Measurements from ENCODE around the gene SPATS2. TPM values are rescaled to one million over a fixed set of nuclear protein-coding genes. Genes with fewer than 3 reads are reported as not detected.

Gene SPATS2
- total RNA-seq, 1 experiment from 2014 or later = 56.3 TPM

DNA sequence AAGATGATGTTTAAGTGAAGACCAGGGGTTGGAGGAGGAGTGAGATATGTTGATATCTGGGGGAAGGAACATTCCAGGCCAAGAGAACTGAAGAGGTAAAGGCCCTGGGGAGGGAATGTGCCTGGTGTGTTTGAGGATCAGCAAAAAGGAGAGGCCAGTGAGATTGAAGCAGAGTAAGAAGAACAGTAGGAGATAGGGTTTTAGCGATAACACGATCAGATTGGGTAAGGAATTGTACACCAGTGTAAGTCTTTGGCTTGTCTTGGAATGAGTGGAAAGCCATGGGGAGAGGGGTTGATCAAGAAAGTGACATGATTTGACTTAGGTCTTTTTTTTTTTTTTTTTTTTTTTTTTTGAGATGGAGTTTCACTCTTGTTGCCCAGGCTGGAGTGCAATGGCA, 39.4 kb upstream of the SPATS2 start:
- CTCF ChIA-PET = no interaction called here
- in situ Hi-C loops (cut with HindIII; ENCODE audit: low pct_unique_long_range_greater_than_20kb, low sequenced_read_pairs) = no loop called here

GRCh38 chr12:49328816-49329215, 38.4 kb upstream of the SPATS2 start:
- H3K4me3 ChIP-seq (ENCODE audit: low read depth in 2 of 2, low read length in 2 of 2) = no peak overlapping the region
- no peaks in the 10 kb centered on the region for H3K27me3 ChIP-seq (ENCODE audit: control insufficient read depth, insufficient read depth, low read length)
- intact Hi-C loops (cut with micrococcal nuclease; ENCODE audit: unreplicated experiment) (no loop called here), in situ Hi-C loops (cut with HindIII; ENCODE audit: low pct_unique_long_range_greater_than_20kb, low sequenced_read_pairs) (no loop called here)
- H3K9me3 ChIP-seq (ENCODE audit: control insufficient read depth, insufficient read depth, low read depth, low read length) = no peaks in the 10 kb centered on the region
- H3K27ac ChIP-seq (ENCODE audit: low read length) = no peak overlapping the region
- CTCF ChIA-PET = no interaction called here
- ATAC-seq (no peak), DNase-seq (ENCODE audit: low read depth, low spot score) (no peak)
- peaks cover 9% of the 10 kb centered on the region for H3K4me1 ChIP-seq (ENCODE audit: control insufficient read depth, insufficient read depth, low read length)
- TF ChIP-seq CTCF (IDR thresholded peaks at IDR 0.05) = no peak
- TF ChIP-seq, protein P1, sequence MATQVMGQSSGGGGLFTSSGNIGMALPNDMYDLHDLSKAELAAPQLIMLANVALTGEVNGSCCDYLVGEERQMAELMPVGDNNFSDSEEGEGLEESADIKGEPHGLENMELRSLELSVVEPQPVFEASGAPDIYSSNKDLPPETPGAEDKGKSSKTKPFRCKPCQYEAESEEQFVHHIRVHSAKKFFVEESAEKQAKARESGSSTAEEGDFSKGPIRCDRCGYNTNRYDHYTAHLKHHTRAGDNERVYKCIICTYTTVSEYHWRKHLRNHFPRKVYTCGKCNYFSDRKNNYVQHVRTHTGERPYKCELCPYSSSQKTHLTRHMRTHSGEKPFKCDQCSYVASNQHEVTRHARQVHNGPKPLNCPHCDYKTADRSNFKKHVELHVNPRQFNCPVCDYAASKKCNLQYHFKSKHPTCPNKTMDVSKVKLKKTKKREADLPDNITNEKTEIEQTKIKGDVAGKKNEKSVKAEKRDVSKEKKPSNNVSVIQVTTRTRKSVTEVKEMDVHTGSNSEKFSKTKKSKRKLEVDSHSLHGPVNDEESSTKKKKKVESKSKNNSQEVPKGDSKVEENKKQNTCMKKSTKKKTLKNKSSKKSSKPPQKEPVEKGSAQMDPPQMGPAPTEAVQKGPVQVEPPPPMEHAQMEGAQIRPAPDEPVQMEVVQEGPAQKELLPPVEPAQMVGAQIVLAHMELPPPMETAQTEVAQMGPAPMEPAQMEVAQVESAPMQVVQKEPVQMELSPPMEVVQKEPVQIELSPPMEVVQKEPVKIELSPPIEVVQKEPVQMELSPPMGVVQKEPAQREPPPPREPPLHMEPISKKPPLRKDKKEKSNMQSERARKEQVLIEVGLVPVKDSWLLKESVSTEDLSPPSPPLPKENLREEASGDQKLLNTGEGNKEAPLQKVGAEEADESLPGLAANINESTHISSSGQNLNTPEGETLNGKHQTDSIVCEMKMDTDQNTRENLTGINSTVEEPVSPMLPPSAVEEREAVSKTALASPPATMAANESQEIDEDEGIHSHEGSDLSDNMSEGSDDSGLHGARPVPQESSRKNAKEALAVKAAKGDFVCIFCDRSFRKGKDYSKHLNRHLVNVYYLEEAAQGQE (IDR thresholded peaks at IDR 0.05; ENCODE audit: insufficient read depth in 1 of 2, low read depth in 2 of 2, low read length in 1 of 2) = no peak
- TF ChIP-seq POLR2AphosphoS5 (IDR thresholded peaks at IDR 0.05; ENCODE audit: low read depth, low read length) = no peak
- no peak for TF ChIP-seq TCF7L2 (IDR thresholded peaks at IDR 0.05; ENCODE audit: low read depth, low read length)
- no peak for TF ChIP-seq SIN3A (IDR thresholded peaks at IDR 0.05; ENCODE audit: borderline replicate concordance, insufficient read depth, low read depth, low read length)
- POLR2A ChIA-PET = interaction anchor here (0.6 kb wide), 1 partner anchor 35 kb away, joined by 4 read pairs; no protein-coding TSS in a partner anchor
- no TSS peak for BruUV-seq (replicated peaks)
- H3K36me3 ChIP-seq (ENCODE audit: control insufficient read depth, insufficient read depth, low read length) = peaks cover 8% of the 10 kb centered on the region

More for the DNA sequence above, 39.4 kb upstream of the SPATS2 start:
- TF ChIP-seq POLR2AphosphoS5 (IDR thresholded peaks at IDR 0.05; ENCODE audit: low read depth, low read length) (no peak), CTCF (IDR thresholded peaks at IDR 0.05) (no peak), TCF7L2 (IDR thresholded peaks at IDR 0.05; ENCODE audit: low read depth, low read length) (no peak), SIN3A (IDR thresholded peaks at IDR 0.05; ENCODE audit: borderline replicate concordance, insufficient read depth, low read depth, low read length) (no peak)
- TF ChIP-seq, protein P1 (IDR thresholded peaks at IDR 0.05; ENCODE audit: insufficient read depth in 1 of 2, low read depth in 2 of 2, low read length in 1 of 2) = no peak
- no peaks in the 10 kb centered on the region for H3K9me3 ChIP-seq (ENCODE audit: control insufficient read depth, insufficient read depth, low read depth, low read length)
- H3K27ac ChIP-seq (ENCODE audit: low read length) = no peak overlapping the region
- ATAC-seq = no peak
- no peak for DNase-seq (ENCODE audit: low read depth, low spot score)
- BruUV-seq (replicated peaks) = no TSS peak
- intact Hi-C loops (cut with micrococcal nuclease; ENCODE audit: unreplicated experiment) = no loop called here
- POLR2A ChIA-PET = interaction anchor here (0.6 kb wide), 1 partner anchor 34 kb away, joined by 4 read pairs; no protein-coding TSS in a partner anchor
- H3K4me3 ChIP-seq (ENCODE audit: low read depth in 2 of 2, low read length in 2 of 2) = no peak overlapping the region
- H3K4me1 ChIP-seq (ENCODE audit: control insufficient read depth, insufficient read depth, low read length) = peaks cover 11% of the 10 kb centered on the region
- peaks cover 9% of the 10 kb centered on the region for H3K36me3 ChIP-seq (ENCODE audit: control insufficient read depth, insufficient read depth, low read length)
- H3K27me3 ChIP-seq (ENCODE audit: control insufficient read depth, insufficient read depth, low read length) = no peaks in the 10 kb centered on the region

Measured in Panc1 (cell line).